DMS79 (cell line): ENCODE results near the gene FOXJ3.
"Not testable (repeated sequence)": the region's sequence is repeated elsewhere in the genome, so short reads cannot be mapped to it uniquely, and the experiment has no call there.

Experiments used
- DNase-seq: peaks from one replicate; lab custom pipeline; 2025; lab: John Stamatoyannopoulos, UW

The FOXJ3 gene

GRCh38 chr1:42251042-42251441 is 84.0 kb downstream of the FOXJ3 start:
- DNase-seq: no peak

DNA sequence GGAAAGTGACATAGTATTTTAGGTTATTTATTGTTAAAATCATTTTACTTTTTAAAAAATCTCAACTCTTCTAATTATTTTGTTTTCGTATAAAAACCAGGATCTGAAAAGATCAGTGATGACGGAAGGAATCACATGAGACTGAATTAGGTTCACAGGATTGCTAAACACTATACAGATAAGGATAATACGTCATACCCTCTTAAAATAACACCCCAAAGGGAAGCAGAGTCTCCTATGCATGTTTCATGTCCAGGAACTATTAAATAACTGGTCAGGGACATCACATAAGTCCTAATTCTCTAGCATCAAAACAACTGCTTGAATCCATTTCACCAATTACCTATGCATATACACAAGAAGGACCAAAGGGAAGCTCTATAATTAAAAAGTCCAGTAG is 84.9 kb downstream of the FOXJ3 start:
- no peak for DNase-seq

DNA sequence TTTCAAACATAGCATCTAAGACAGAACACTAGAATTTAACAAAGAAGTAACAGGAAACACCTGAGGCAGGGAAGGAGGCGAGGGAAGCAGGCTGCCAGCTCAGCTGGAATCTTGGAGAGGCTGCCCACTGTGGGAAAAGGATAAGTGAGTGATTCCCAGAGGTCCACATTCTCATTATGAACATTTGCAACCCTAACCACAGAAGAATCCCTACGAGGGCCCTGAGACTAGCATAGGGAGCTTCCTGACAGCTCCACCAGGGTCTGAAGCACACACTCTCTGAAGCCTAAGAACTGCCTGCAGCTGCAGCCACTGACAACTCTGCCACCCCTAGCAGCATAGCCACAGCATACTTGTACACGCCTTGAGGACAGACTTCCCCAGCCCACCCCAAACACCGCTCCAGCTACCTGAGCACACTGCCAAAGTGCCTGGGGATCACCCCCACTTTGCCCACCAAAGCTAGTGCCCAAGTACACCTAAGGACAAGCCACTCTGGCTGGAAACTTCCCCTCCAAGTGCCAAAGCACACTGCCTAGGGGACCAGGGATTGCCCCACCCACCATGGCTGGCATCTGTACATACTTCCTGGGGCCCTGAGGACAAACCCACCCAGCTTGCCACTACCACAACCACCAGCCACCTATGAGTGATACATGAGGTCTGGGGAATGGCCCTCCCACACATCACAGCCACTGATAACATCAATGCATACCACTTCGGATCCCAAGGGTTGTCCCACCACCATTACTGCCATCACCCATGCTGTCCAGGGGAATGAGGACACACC is 93.9 kb downstream of the FOXJ3 start:
- no peak for DNase-seq

- DNase-seq: no peak
Observed at GRCh38 chr1:42239555-42239954, 95.5 kb downstream of the FOXJ3 start.

DNA sequence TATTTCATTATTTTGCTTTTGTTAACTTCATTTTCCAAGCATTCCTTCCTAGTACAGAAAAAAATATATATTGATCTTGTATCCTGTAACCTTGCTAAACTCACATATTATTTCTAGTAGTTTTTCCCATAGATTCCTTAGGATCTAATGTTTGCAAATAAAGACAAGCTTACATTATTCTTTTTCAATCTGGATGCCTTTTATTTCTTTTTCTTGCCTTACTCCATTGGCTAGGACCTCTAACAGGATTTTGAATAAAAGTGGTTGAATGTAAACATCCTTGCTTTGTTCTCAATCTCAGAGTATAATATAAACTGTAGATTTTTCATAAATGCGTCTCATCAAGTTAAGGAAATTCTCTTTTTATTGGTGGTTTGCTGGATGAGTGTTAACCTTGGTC is 96.0 kb downstream of the FOXJ3 start:
- DNase-seq: no peak

- DNase-seq: no peak
Observed at GRCh38 chr1:42231253-42231652, 103.8 kb downstream of the FOXJ3 start.

GRCh38 chr1:42228938-42229337 is 106.1 kb downstream of the FOXJ3 start:
- no peak for DNase-seq

- no peak for DNase-seq
Observed at GRCh38 chr1:42223036-42223435, 112.0 kb downstream of the FOXJ3 start.

DNA sequence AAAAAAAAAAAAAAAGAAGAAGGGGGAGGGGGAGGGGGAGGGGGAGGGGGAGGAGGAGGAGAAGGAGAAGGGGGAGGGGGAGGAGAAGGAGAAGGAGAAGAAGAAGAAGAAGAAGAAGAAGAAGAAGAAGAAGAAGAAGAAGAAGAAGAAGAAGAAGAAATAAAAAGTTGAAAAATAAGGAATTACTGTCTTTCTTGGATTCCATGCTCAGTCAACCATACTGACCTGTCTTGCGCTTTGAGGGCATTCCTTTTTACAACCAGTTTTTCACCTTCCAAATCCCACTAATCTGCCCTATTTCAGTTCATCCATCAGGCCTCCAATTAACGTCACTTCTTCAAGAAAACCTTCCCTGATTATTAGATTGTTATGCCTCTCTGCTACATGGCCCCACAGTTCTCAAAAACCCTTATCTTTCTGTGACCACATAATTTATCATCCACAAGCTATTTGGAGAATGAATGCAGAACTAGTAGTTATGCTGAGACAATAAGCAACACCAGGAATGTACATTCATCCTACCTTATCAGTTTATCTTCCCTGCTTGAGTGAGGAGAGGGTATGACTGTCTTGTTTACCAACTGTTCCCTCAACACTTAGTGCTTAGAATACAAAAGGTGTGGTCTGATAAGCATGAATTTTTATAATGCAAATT is 113.0 kb downstream of the FOXJ3 start:
- DNase-seq: peak; percentile 4

DNA sequence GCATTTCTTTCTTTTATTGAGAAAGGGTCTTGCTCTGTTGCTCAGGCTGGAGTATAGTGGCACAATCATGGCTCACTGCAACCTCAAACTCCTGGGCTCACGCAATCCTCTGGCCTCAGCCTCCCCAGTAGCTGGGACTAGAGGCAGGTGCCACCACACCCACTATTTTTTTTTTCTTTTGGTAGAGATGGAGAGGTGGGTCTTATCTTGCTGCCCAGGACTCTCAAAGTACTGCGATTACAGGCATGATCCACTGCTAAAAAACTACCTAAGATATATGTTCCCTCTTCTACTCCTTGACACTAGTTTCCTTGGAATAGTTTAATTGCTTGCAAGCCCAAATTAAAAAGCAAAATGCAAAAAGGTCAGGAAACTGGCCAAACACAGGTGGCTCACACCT is 113.6 kb downstream of the FOXJ3 start:
- DNase-seq: no peak

DNA sequence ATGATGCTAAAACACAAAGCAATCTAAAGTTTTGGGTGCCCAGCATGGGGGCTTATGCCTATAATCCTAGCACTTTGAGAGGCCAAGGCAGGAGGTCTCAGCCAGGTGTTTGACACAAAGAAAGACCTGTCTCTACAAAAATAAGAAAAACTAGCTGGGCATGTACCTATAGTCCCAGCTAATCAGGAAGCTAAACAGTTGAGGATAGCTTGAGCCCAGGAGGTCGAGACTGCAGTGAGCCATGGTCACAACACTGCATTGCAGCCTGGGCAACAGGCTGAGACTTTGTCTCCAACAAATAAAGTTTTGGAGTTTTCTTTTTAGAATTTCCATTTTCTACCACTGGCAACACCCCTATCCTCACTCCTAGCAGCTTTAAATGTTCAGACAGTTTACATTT is 115.4 kb downstream of the FOXJ3 start:
- DNase-seq: no peak

GRCh38 chr1:42214447-42214871 is 120.6 kb downstream of the FOXJ3 start:
- no peak for DNase-seq

GRCh38 chr1:42211224-42211623 is 123.8 kb downstream of the FOXJ3 start:
- no peak for DNase-seq

DNA sequence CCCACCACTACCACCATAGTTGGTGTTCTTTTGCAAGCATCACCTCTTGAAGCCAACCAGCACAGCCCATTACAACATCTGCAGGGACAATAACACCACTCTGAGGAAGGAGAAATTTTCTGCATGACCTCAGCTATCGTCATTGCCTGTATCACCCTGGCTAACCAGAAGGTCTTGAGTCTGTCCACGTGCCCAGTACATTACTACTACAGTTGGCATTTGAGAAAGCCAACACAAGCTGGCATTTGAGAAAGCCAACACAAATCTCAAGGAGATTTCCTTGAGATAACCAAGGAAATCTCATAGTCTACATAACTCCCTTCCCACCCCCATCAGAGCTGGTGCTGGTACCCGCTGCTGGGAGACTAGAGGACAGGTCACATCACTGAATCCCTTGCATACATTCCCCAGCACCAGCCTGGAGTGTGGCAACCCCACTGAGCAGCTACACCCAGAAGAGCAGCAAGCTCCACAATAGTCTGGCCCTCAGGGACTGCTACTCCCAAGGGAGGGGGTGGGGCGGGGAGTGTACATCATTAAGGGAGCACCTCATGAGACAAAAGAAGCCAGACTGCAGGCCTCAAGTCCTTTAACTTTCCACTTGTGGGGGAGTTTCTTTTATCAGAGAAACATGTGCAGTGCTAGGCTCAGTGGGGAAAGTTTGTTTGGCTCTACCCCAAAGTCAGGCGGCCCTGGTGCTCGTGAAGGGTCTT is 124.5 kb downstream of the FOXJ3 start:
- DNase-seq: no peak

DNA sequence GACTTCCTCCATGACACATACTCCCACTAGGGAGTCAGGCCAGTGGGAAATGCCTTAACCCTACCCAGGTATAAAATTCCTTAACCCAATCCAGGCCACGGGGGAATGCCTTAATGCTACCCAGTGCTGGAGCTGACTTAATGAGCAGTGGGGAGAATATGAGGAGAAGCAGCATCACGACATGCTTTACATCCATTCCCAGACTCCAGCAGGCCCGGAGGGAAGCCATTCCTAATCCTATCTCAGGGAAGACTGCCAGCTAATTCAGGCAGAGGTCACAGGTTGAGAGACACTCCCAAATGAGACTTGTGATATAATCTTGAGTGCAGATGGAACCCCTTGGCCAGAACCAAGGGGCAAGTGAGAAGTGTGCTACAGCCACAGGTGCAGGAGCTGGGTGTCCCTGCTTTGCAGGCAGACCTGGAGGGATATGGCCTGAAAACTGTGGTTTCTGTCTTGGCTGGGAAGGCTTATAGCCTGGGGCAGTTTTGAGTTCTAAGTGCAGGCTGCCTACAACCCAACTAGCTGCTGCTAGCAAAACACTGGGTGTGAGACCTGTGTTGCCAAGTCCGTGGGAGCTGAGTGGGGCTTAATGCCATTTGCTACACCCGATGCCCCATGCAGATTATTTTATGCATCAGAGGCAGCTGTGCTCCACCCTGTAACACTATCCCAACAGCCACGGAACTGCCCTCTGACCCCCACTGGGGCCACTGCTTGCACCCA is 125.3 kb downstream of the FOXJ3 start:
- no peak for DNase-seq

GRCh38 chr1:42206930-42207329 is 128.1 kb downstream of the FOXJ3 start:
- DNase-seq: not testable (repeated sequence)

DNA sequence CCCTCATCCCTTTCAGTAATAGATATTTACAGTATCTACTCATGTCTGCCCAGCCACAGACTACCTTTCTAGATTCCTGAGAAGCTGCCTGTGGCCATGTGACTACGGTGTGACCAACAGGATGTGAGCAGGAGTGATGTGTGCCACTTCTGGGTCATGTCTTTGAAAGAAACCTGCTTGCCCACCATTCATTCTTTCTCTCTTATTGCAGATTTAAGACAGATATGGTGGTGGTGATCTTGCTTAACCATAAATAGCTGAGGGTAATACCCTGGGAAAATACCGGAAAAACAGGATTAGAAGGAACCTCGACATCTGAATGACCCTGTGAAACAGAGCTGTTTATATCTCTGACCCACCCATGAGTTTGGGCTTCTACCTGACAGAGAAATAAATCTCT is 128.9 kb downstream of the FOXJ3 start:
- no peak for DNase-seq

GRCh38 chr1:42201986-42202385 is 133.0 kb downstream of the FOXJ3 start:
- DNase-seq: no peak

GRCh38 chr1:42198251-42198650 is 136.8 kb downstream of the FOXJ3 start:
- no peak for DNase-seq

- DNase-seq: no peak
Observed at GRCh38 chr1:42195841-42196240, 139.2 kb downstream of the FOXJ3 start.

DNA sequence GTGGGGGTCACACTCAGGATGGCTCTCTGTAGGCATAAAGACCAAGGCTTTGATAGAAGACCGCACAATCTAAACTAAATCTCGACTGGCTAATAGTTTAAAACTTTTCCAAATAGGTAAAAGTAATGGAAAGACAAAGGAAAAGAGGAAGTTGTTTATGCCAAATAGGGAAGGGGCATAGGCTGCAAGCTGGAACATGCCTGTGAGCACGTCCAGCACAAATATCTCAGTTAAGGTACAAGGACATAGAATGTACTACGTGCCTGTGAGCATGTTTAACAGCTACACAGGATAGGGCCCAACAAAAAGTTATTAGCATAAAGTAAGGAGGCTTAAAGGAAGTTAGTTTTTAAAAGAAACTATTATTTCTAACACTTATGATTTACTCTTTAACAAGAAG is 142.9 kb downstream of the FOXJ3 start:
- no peak for DNase-seq

DNA sequence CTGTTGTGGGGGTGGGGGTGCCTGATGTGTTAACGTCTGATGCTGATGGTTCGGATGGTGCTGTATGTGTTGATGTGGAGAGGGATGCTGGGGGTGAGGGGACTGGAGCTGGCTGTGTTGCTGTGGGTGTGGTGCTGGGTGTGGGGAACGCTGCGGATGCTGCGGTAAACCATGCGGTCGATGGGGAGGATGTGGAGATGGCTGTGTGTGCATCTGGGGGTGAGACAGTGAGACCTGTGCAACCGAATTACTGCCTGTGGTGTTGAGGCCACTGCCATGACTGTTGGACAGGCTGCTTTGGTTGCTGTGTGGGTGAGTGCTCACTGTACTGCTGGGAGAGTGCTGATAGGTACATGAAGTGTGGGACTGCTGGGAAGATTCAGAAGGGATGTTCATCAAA is 143.7 kb downstream of the FOXJ3 start:
- DNase-seq: no peak
